Tibial nerve (tissue), 4 donors: Measurements from ENCODE around the gene RIOK3. TPM values are rescaled to one million over a fixed set of nuclear protein-coding genes. Genes with fewer than 3 reads are reported as not detected.

Experiments used
- DNase-seq, 2 donors: peaks; one replicate each; pipeline ENCODE4 v3.0.0-alpha.2; 2019; ENCODE audit warnings: low spot score in 2 of 2
- H3K27ac ChIP-seq, 4 donors: fragments of 200-600 bp; sonication (generic) in 3 of 4; one replicate each; pipeline ENCODE4 v1.5.1; 2017 to 2019; ENCODE audit warnings: mild to moderate bottlenecking in 1 of 4
- H3K27me3 ChIP-seq, 2 donors: fragments of 200-600 bp; sonication (generic) in 1 of 2; one replicate each; pipeline versions ENCODE4 v1.5.1 to v1.6.0; 2017 to 2019
- H3K36me3 ChIP-seq, 3 donors: fragments of 200-600 bp; sonication (generic); one replicate each; pipeline ENCODE4 v1.5.1; 2018 to 2019
- H3K4me1 ChIP-seq, 4 donors: fragments of 200-600 bp; sonication (generic) in 3 of 4; one replicate each; pipeline ENCODE4 v1.5.1; 2017 to 2019
- H3K4me3 ChIP-seq, 4 donors: fragments of 200-600 bp; sonication (generic) in 3 of 4; one replicate each; pipeline ENCODE4 v1.5.1; 2017 to 2019; ENCODE audit warnings: mild to moderate bottlenecking in 1 of 4, moderate library complexity in 1 of 4
- H3K9me3 ChIP-seq, 4 donors: fragments of 200-600 bp; sonication (generic) in 3 of 4; one replicate each; pipeline ENCODE4 v1.5.1; 2017 to 2019
- EP300 ChIP-seq, 2 donors: sonication (generic); formaldehyde crosslinking; IDR thresholded peaks; one replicate each; pipeline ENCODE4 v1.6.1; 2017; ENCODE audit warnings: antibody characterized with exemption in 2 of 2, mild to moderate bottlenecking in 1 of 2
- POLR2A ChIP-seq, 2 donors: fragments of 450-650 bp; IDR thresholded peaks; one replicate each; pipeline ENCODE4 v1.6.1; 2017; ENCODE audit warnings: antibody characterized with exemption in 2 of 2, mild to moderate bottlenecking in 2 of 2, moderate library complexity in 2 of 2
- whole genome bisulfite sequencing, 2 donors: methylation state at CpG; one replicate each; pipeline ENCODE4 v1.1.5; 2018; 5-methylcytosine and 5-hydroxymethylcytosine counted together
- total RNA-seq, 4 donors: library from RNA; depleted of rRNA; stranded (reverse); fragments of >200 nt; gene quantifications; one replicate each; pipeline ENCODE4 v1.1.0, GENCODE V29; 2016
- TF ChIP-seq, protein P1 (sequence below), 5 experiments: fragments of 200-600 bp in 3 of 5; fragments of 450-650 bp in 2 of 5; sonication (generic) in 3 of 5; IDR thresholded peaks; one replicate each; pipeline ENCODE4 v1.5.1; 2016 to 2019; ENCODE audit warnings: antibody characterized with exemption in 5 of 5, mild to moderate bottlenecking in 3 of 5, moderate library complexity in 2 of 5

RIOK3 gene
- total RNA-seq, 4 donors from 2014 or later = 57.9 to 69.5 (median 61.4) TPM

DNA sequence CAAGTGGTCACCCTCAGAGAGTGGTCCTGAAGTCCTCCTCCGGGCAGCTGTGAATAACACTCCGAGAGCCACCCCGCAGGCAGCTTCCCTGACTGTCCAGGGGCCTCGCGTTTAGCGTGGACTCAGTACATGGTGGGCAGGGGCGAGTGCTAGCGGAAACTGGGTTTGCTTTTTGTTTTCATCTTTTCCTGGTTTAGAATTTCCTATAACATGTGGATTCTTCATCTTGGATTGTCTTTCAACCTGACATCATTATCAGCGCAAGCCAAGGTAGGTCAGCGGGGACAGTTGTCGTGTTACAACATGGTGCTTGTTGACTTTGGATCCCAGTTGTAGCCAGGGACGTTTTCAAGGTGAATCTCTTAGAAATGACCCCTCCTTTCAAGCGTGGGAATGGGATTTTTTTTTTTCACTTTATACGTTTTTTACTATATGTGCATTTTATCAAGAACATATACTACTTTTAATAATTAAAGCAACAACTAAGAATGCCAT, 71.2 kb downstream of the RIOK3 start:
- Histone ChIP-seq H3K27ac (no peak overlapping the region), H3K9me3 (no peaks in the 10 kb centered on the region), H3K4me1 (no peaks in the 10 kb centered on the region), H3K27me3 (no peaks in the 10 kb centered on the region), H3K36me3 (peaks cover 0 to 99% (median 49%) of the 10 kb centered on the region in 3 donors), H3K4me3 (no peak overlapping the region)
- TF ChIP-seq, protein P1, sequence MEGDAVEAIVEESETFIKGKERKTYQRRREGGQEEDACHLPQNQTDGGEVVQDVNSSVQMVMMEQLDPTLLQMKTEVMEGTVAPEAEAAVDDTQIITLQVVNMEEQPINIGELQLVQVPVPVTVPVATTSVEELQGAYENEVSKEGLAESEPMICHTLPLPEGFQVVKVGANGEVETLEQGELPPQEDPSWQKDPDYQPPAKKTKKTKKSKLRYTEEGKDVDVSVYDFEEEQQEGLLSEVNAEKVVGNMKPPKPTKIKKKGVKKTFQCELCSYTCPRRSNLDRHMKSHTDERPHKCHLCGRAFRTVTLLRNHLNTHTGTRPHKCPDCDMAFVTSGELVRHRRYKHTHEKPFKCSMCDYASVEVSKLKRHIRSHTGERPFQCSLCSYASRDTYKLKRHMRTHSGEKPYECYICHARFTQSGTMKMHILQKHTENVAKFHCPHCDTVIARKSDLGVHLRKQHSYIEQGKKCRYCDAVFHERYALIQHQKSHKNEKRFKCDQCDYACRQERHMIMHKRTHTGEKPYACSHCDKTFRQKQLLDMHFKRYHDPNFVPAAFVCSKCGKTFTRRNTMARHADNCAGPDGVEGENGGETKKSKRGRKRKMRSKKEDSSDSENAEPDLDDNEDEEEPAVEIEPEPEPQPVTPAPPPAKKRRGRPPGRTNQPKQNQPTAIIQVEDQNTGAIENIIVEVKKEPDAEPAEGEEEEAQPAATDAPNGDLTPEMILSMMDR (IDR thresholded peaks at IDR 0.05) = no peak
- TF ChIP-seq EP300 (IDR thresholded peaks at IDR 0.05) (no peak), POLR2A (IDR thresholded peaks at IDR 0.05) (no peak)
- no peak for DNase-seq
- 93 to 94% methylated on average over 14 of the region's 14 CpGs for WGBS, 2 donors

DNA sequence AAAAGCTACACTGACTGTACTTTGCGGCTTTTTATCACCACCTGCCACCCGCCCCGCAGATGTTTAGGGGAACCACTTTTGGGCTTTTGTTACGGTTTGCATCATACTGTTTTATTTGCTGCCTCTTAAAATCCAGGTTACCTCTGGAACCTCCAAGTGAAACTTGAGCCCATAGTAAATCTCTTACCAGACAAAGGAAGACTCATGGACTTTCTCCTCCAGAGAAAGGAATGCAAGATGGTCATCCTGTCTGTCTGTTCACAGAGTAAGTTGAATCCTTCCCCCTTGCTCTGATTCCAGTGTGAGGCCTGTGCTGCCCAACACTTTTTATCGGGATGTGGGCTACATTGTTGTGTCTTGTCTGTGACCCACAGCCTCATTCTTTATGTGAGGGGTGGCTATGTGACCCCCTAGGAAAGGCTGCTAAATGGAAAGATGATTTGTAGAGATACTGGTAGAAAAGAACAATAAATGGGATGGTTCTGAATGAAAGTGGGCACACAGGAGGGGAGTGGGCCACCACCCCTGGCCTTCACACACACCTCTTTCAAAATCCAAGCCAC, 73.5 kb downstream of the RIOK3 start:
- no peaks in the 10 kb centered on the region for H3K4me1 ChIP-seq
- H3K27me3 ChIP-seq = no peaks in the 10 kb centered on the region
- H3K36me3 ChIP-seq = peaks cover 0 to 99% (median 43%) of the 10 kb centered on the region in 3 donors
- DNase-seq = no peak
- TF ChIP-seq EP300 (IDR thresholded peaks at IDR 0.05) = no peak
- no peak for TF ChIP-seq POLR2A (IDR thresholded peaks at IDR 0.05)
- TF ChIP-seq, protein P1 (IDR thresholded peaks at IDR 0.05) = no peak
- H3K9me3 ChIP-seq = no peaks in the 10 kb centered on the region
- 84 to 87% methylated on average over 5 of the region's 5 CpGs for WGBS, 2 donors
- no peak overlapping the region for H3K4me3 ChIP-seq
- no peak overlapping the region for H3K27ac ChIP-seq

DNA sequence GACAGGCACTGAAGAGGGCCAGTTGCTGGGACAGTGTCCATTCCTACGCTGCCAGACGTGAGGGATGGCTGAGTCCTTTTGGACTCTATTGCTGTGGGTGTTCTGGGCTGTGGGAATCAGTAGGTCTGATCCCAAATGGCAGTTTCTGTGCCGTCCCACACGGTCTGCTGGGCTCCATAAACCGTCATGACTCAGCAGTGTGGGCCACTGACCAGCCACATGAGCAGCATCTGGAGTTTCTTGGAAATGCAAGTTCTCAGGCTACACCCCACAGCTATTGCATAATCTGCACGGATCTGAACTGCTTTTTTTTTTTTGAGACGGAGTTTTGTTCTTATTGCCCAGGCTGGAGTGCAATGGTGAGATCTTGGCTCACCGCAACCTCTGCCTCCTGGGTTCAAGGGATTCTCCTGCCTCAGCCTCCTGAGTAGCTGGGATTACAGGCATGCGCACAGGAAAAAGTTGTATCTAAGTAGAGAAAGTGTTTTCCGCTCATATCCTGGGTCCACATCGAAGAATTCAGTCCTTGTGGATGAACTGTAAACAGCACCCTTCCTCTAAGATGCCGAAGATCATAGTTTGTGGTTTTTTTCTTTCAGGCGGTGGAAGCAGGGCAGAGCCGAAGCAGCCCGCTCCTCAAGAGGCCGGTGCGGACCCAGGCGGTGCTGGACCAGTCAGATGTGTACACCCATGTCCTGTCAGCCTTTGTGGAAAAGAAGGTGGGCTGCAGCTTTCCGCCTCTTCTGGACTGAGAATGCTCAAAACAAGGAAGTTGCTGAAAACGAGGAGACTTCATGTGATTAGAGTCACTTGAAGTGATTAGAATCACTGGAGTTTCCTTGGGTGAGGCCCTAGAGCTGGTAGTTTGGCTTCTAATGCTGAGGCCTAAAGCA, 75.7 kb downstream of the RIOK3 start:
- peak in 1 of 2 donors; percentile 20 for DNase-seq
- Histone ChIP-seq H3K4me1 (no peaks in the 10 kb centered on the region), H3K27me3 (no peaks in the 10 kb centered on the region), H3K4me3 (no peak overlapping the region), H3K9me3 (no peaks in the 10 kb centered on the region), H3K36me3 (peaks cover 0 to 100% (median 49%) of the 10 kb centered on the region in 3 donors), H3K27ac (peak overlapping the region in 1 of 4 donors; percentile 4)
- 86 to 87% methylated on average over 20 of the region's 20 CpGs for WGBS, 2 donors
- TF ChIP-seq EP300 (IDR thresholded peaks at IDR 0.05) = peak in 1 of 2 donors; percentile 8
- TF ChIP-seq, protein P1 (IDR thresholded peaks at IDR 0.05) = no peak

DNA sequence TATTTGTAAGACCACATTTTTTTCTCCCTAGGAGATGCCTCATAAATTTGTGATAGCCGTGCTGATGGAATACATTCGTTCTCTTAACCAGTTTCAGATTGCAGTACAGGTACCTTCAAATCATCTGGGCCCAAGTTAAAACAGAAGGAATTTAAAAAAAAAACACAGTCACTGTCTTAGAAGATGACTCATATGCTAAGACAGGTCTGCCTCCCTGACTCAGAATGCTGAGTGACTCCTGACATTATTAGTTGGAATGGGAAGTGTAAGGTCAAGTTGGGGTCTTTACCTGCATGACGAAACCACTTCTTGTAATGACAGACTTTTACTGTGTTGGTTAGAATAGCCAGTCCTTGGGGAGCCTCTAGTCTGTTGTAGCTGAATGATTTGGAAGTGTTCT, 76.5 kb downstream of the RIOK3 start:
- no peak for DNase-seq
- H3K9me3 ChIP-seq = no peaks in the 10 kb centered on the region
- 94% methylated on average over 3 of the region's 3 CpGs for WGBS, 2 donors
- no peaks in the 10 kb centered on the region for H3K27me3 ChIP-seq
- no peaks in the 10 kb centered on the region for H3K4me1 ChIP-seq
- no peak overlapping the region for H3K27ac ChIP-seq
- H3K36me3 ChIP-seq = peaks cover 0 to 100% (median 49%) of the 10 kb centered on the region in 3 donors
- no peak overlapping the region for H3K4me3 ChIP-seq
- TF ChIP-seq EP300 (IDR thresholded peaks at IDR 0.05) = no peak
- TF ChIP-seq, protein P1 (IDR thresholded peaks at IDR 0.05) = no peak
- TF ChIP-seq POLR2A (IDR thresholded peaks at IDR 0.05) = no peak

DNA sequence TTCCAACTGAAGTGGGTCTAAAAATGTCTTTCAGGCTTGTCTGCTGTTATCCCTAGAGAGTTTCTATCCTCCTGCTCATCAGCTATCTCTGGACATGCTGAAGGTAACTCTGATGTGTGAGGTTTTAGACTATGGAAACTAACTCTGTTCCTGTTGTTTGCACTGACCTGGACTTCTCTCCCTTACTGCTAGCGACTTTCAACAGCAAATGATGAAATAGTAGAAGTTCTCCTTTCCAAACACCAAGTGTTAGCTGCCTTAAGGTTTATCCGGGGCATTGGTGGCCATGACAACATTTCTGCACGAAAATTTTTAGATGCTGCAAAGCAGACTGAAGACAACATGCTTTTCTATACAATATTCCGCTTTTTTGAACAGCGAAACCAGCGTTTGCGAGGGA, 77.1 kb downstream of the RIOK3 start:
- Histone ChIP-seq H3K4me1 (no peaks in the 10 kb centered on the region), H3K9me3 (no peaks in the 10 kb centered on the region), H3K27me3 (no peaks in the 10 kb centered on the region), H3K36me3 (peaks cover 0 to 100% (median 54%) of the 10 kb centered on the region in 3 donors), H3K27ac (no peak overlapping the region), H3K4me3 (no peak overlapping the region)
- WGBS, 2 donors = 89 to 90% methylated on average over 7 of the region's 7 CpGs
- TF ChIP-seq POLR2A (IDR thresholded peaks at IDR 0.05) (no peak), EP300 (IDR thresholded peaks at IDR 0.05) (no peak)
- TF ChIP-seq, protein P1 (IDR thresholded peaks at IDR 0.05) = no peak
- no peak for DNase-seq
